Caco-2 (cell line): ENCODE data around the gene TEC. TPM values are rescaled to one million over a fixed set of nuclear protein-coding genes. Genes with fewer than 3 reads are reported as not detected.

Experiments used
- BruUV-seq: library from RNA; stranded (reverse); fragments of 400-500 nt; replicated peaks from 2 replicates; lab custom pipeline; 2021; lab: Mats Ljungman, UMichigan
- CTCF ChIA-PET: fragments of 300-600 bp; sonication (Branson Sonifier 250); formaldehyde crosslinking; loops from one replicate; lab custom pipeline; 2022; ENCODE audit warnings: antibody characterized with exemption; lab: Charles Lee
- POLR2A ChIA-PET: fragments of 300-600 bp; sonication (Branson Sonifier 250); formaldehyde crosslinking; loops from one replicate; lab custom pipeline; 2022; ENCODE audit warnings: antibody characterized with exemption; lab: Charles Lee
- DNase-seq, 2 experiments: peaks; one replicate each; pipeline versions ENCODE4 v3.0.0 to v3.0.0-alpha.2; 2020 to 2022
- H3K27me3 ChIP-seq: replicated peaks from 2 replicates; pipeline ENCODE4 v1.6.0; 2011; ENCODE audit warnings: low read length; ENCODE audit not compliant: control insufficient read depth, insufficient read depth
- H3K36me3 ChIP-seq: 2 replicates; pipeline ENCODE4 v1.5.1; 2011; ENCODE audit warnings: low read length; ENCODE audit not compliant: control insufficient read depth, insufficient read depth
- H3K4me1 ChIP-seq: fragments of 250-450 bp; sonication (Bioruptor Pico); 2 replicates; pipeline ENCODE4 v1.5.1; 2020; ENCODE audit warnings: mild to moderate bottlenecking
- H3K4me3 ChIP-seq: 2 replicates; pipeline ENCODE4 v1.5.1; 2011; ENCODE audit warnings: low read depth, mild to moderate bottlenecking, control low read depth, low read length
- H3K9me3 ChIP-seq: fragments of 250-450 bp; sonication (Bioruptor Pico); 2 replicates; pipeline ENCODE4 v1.5.1; 2020; ENCODE audit warnings: mild to moderate bottlenecking, moderate library complexity
- H3K27ac Mint-ChIP-seq: one replicate; pipeline ENCODE4 v1.8.0; 2022; ENCODE audit warnings: mixed read lengths; ENCODE audit not compliant: unreplicated experiment
- H3K27me3 Mint-ChIP-seq: one replicate; pipeline ENCODE4 v1.8.0; 2022; ENCODE audit warnings: mixed read lengths; ENCODE audit not compliant: insufficient read depth, unreplicated experiment
- H3K36me3 Mint-ChIP-seq: one replicate; pipeline ENCODE4 v1.8.0; 2022; ENCODE audit warnings: mild to moderate bottlenecking, mixed read lengths; ENCODE audit not compliant: insufficient read depth, unreplicated experiment
- H3K4me1 Mint-ChIP-seq: one replicate; pipeline ENCODE4 v1.8.0; 2022; ENCODE audit warnings: low read depth, mixed read lengths; ENCODE audit not compliant: unreplicated experiment
- H3K4me3 Mint-ChIP-seq: one replicate; pipeline ENCODE4 v1.8.0; 2022; ENCODE audit warnings: mild to moderate bottlenecking, moderate library complexity, mixed read lengths; ENCODE audit not compliant: unreplicated experiment
- H3K9me3 Mint-ChIP-seq: one replicate; pipeline ENCODE4 v1.8.0; 2022; ENCODE audit warnings: mixed read lengths; ENCODE audit not compliant: unreplicated experiment
- CTCF ChIP-seq, 2 experiments: fragments of 200-600 bp in 1 of 2; IDR thresholded peaks; 1 replicate in 1 of 2; 2 replicates in 1 of 2; pipeline versions ENCODE4 v1.5.1 to v1.8.0; 2011 to 2022; ENCODE audit warnings: antibody characterized with exemption in 1 of 2, control low read depth in 1 of 2, inconsistent platforms in 1 of 2, low read depth in 1 of 2, low read length in 1 of 2, mild to moderate bottlenecking in 1 of 2, moderate library complexity in 1 of 2; ENCODE audit not compliant: insufficient read depth in 1 of 2, severe bottlenecking in 1 of 2, unreplicated experiment in 1 of 2
- intact Hi-C: fragments of 100-400 bp; cut with micrococcal nuclease; formaldehyde crosslinking; loops from one replicate; pipeline ENCODE4 v1.10.0; 2022; ENCODE audit not compliant: unreplicated experiment
- total RNA-seq: library from RNA; stranded (reverse); gene quantifications from 2 replicates; pipeline ENCODE4 v1.2.3, GENCODE V29; 2022

TEC gene
- total RNA-seq, 1 experiment from 2014 or later = 2.0 TPM

GRCh38 chr4:48212165-48212564 is 57.5 kb downstream of the TEC start:
- Mint-ChIP-seq H3K4me3 (no peak overlapping the region), H3K36me3 (no peaks in the 10 kb centered on the region), H3K9me3 (no peaks in the 10 kb centered on the region), H3K27me3 (no peaks in the 10 kb centered on the region), H3K4me1 (no peaks in the 10 kb centered on the region), H3K27ac (no peak overlapping the region)
- Histone ChIP-seq H3K36me3 (no peaks in the 10 kb centered on the region), H3K9me3 (no peaks in the 10 kb centered on the region), H3K4me3 (no peak overlapping the region), H3K27me3 (no peaks in the 10 kb centered on the region), H3K4me1 (no peaks in the 10 kb centered on the region)
- intact Hi-C loops = no loop called here
- TF ChIP-seq CTCF (IDR thresholded peaks at IDR 0.05; ENCODE audit: insufficient read depth in 1 of 2, low read depth in 1 of 2, low read length in 1 of 2, severe bottlenecking in 1 of 2, unreplicated experiment in 1 of 2) = no peak
- no peak for DNase-seq
- ChIA-PET CTCF (no interaction called here), POLR2A (no interaction called here)
- BruUV-seq = no TSS peak

- CTCF ChIA-PET = no interaction called here
- POLR2A ChIA-PET = no interaction called here
- BruUV-seq = no TSS peak
- Mint-ChIP-seq H3K4me1 (no peaks in the 10 kb centered on the region), H3K9me3 (no peaks in the 10 kb centered on the region), H3K4me3 (no peak overlapping the region), H3K36me3 (no peaks in the 10 kb centered on the region), H3K27ac (no peak overlapping the region), H3K27me3 (no peaks in the 10 kb centered on the region)
- no peak for DNase-seq
- no peaks in the 10 kb centered on the region for H3K36me3 ChIP-seq
- no peaks in the 10 kb centered on the region for H3K4me1 ChIP-seq
- H3K4me3 ChIP-seq = no peak overlapping the region
- H3K27me3 ChIP-seq = no peaks in the 10 kb centered on the region
- intact Hi-C loops = no loop called here
- no peak for TF ChIP-seq CTCF (IDR thresholded peaks at IDR 0.05; ENCODE audit: insufficient read depth in 1 of 2, low read depth in 1 of 2, low read length in 1 of 2, severe bottlenecking in 1 of 2, unreplicated experiment in 1 of 2)
- H3K9me3 ChIP-seq = no peaks in the 10 kb centered on the region
Observed at GRCh38 chr4:48210966-48211328, 58.7 kb downstream of the TEC start.

- ChIA-PET CTCF (no interaction called here), POLR2A (no interaction called here)
- H3K4me3 ChIP-seq = no peak overlapping the region
- Mint-ChIP-seq H3K27me3 (no peaks in the 10 kb centered on the region), H3K4me1 (peaks cover 6% of the 10 kb centered on the region), H3K4me3 (no peak overlapping the region), H3K9me3 (no peaks in the 10 kb centered on the region), H3K27ac (no peak overlapping the region), H3K36me3 (no peaks in the 10 kb centered on the region)
- no TSS peak for BruUV-seq
- intact Hi-C loops = no loop called here
- no peaks in the 10 kb centered on the region for H3K27me3 ChIP-seq
- DNase-seq = no peak
- H3K4me1 ChIP-seq = no peaks in the 10 kb centered on the region
- H3K9me3 ChIP-seq = no peaks in the 10 kb centered on the region
- TF ChIP-seq CTCF (IDR thresholded peaks at IDR 0.05; ENCODE audit: insufficient read depth in 1 of 2, low read depth in 1 of 2, low read length in 1 of 2, severe bottlenecking in 1 of 2, unreplicated experiment in 1 of 2) = no peak
- no peaks in the 10 kb centered on the region for H3K36me3 ChIP-seq
Observed at GRCh38 chr4:48205626-48206025, 64.0 kb downstream of the TEC start.
